Tibial nerve (tissue), 4 donors: ENCODE data around the gene ELOVL6. TPM values are rescaled to one million over a fixed set of nuclear protein-coding genes. Genes with fewer than 3 reads are reported as not detected.
"Not testable (repeated sequence)": the region's sequence is repeated elsewhere in the genome, so short reads cannot be mapped to it uniquely, and the experiment has no call there.

ENCODE experiments used
- DNase-seq, 2 donors: peaks; one replicate each; pipeline ENCODE4 v3.0.0-alpha.2; 2019; ENCODE audit warnings: low spot score in 2 of 2
- H3K27ac ChIP-seq, 4 donors: fragments of 200-600 bp; sonication (generic) in 3 of 4; one replicate each; pipeline ENCODE4 v1.5.1; 2017 to 2019; ENCODE audit warnings: mild to moderate bottlenecking in 1 of 4
- H3K27me3 ChIP-seq, 2 donors: fragments of 200-600 bp; sonication (generic) in 1 of 2; one replicate each; pipeline versions ENCODE4 v1.5.1 to v1.6.0; 2017 to 2019
- H3K36me3 ChIP-seq, 3 donors: fragments of 200-600 bp; sonication (generic); one replicate each; pipeline ENCODE4 v1.5.1; 2018 to 2019
- H3K4me1 ChIP-seq, 4 donors: fragments of 200-600 bp; sonication (generic) in 3 of 4; one replicate each; pipeline ENCODE4 v1.5.1; 2017 to 2019
- H3K4me3 ChIP-seq, 4 donors: fragments of 200-600 bp; sonication (generic) in 3 of 4; one replicate each; pipeline ENCODE4 v1.5.1; 2017 to 2019; ENCODE audit warnings: mild to moderate bottlenecking in 1 of 4, moderate library complexity in 1 of 4
- H3K9me3 ChIP-seq, 4 donors: fragments of 200-600 bp; sonication (generic) in 3 of 4; one replicate each; pipeline ENCODE4 v1.5.1; 2017 to 2019
- CTCF ChIP-seq, 5 experiments: fragments of 200-600 bp in 3 of 5; fragments of 450-650 bp in 2 of 5; sonication (generic) in 3 of 5; IDR thresholded peaks; one replicate each; pipeline ENCODE4 v1.5.1; 2016 to 2019; ENCODE audit warnings: antibody characterized with exemption in 5 of 5, mild to moderate bottlenecking in 3 of 5, moderate library complexity in 2 of 5
- EP300 ChIP-seq, 2 donors: sonication (generic); formaldehyde crosslinking; IDR thresholded peaks; one replicate each; pipeline ENCODE4 v1.6.1; 2017; ENCODE audit warnings: antibody characterized with exemption in 2 of 2, mild to moderate bottlenecking in 1 of 2
- POLR2A ChIP-seq, 2 donors: fragments of 450-650 bp; IDR thresholded peaks; one replicate each; pipeline ENCODE4 v1.6.1; 2017; ENCODE audit warnings: antibody characterized with exemption in 2 of 2, mild to moderate bottlenecking in 2 of 2, moderate library complexity in 2 of 2
- WGBS, 2 donors: methylation state at CpG; one replicate each; pipeline ENCODE4 v1.1.5; 2018; 5-methylcytosine and 5-hydroxymethylcytosine counted together
- total RNA-seq, 4 donors: library from RNA; depleted of rRNA; stranded (reverse); fragments of >200 nt; gene quantifications; one replicate each; pipeline ENCODE4 v1.1.0, GENCODE V29; 2016

The ELOVL6 gene
- total RNA-seq, 4 donors from 2014 or later = 3.1 to 8.4 (median 5.4) TPM

- H3K27ac ChIP-seq = no peak overlapping the region
- 44% methylated on average over 5 of the region's 5 CpGs for WGBS, 2 donors
- H3K4me3 ChIP-seq = no peak overlapping the region
- H3K4me1 ChIP-seq = peaks cover 0 to 17% (median 0%) of the 10 kb centered on the region in 4 donors
- TF ChIP-seq CTCF (IDR thresholded peaks at IDR 0.05) (no peak), POLR2A (IDR thresholded peaks at IDR 0.05) (no peak), EP300 (IDR thresholded peaks at IDR 0.05) (no peak)
- H3K36me3 ChIP-seq = no peaks in the 10 kb centered on the region
- no peaks in the 10 kb centered on the region for H3K9me3 ChIP-seq
- no peak for DNase-seq
- H3K27me3 ChIP-seq = no peaks in the 10 kb centered on the region
Measured at GRCh38 chr4:110046588-110047049, 151.8 kb downstream of the ELOVL6 start.

GRCh38 chr4:110042545-110043517, 155.6 kb downstream of the ELOVL6 start:
- H3K36me3 ChIP-seq = no peaks in the 10 kb centered on the region
- peaks cover 0 to 17% (median 0%) of the 10 kb centered on the region in 4 donors for H3K4me1 ChIP-seq
- DNase-seq = no peak
- 19 to 28% methylated on average over 12 to 13 of the region's 13 CpGs for WGBS, 2 donors
- H3K27me3 ChIP-seq = no peaks in the 10 kb centered on the region
- TF ChIP-seq EP300 (IDR thresholded peaks at IDR 0.05) (no peak), CTCF (IDR thresholded peaks at IDR 0.05) (no peak), POLR2A (IDR thresholded peaks at IDR 0.05) (no peak)
- H3K4me3 ChIP-seq = no peak overlapping the region
- H3K9me3 ChIP-seq = no peaks in the 10 kb centered on the region
- no peak overlapping the region for H3K27ac ChIP-seq

- DNase-seq = no peak
Measured at GRCh38 chr4:110041735-110042134, 156.7 kb downstream of the ELOVL6 start.

GRCh38 chr4:110039164-110039563, 159.3 kb downstream of the ELOVL6 start:
- H3K9me3 ChIP-seq, H3K27me3 ChIP-seq, H3K4me3 ChIP-seq, DNase-seq, H3K36me3 ChIP-seq, H3K27ac ChIP-seq: not testable (repeated sequence)
- peaks cover 0 to 17% (median 0%) of the 10 kb centered on the region in 4 donors for H3K4me1 ChIP-seq
- 95% methylated on average over 11 of the region's 11 CpGs for WGBS, 2 donors

More at GRCh38 chr4:110041735-110042134, 156.7 kb downstream of the ELOVL6 start:
- H3K4me1 ChIP-seq = peaks cover 0 to 17% (median 0%) of the 10 kb centered on the region in 4 donors
- H3K27me3 ChIP-seq = no peaks in the 10 kb centered on the region
- WGBS, 2 donors = 40 to 56% methylated on average over 1 of the region's 1 CpG
- no peaks in the 10 kb centered on the region for H3K9me3 ChIP-seq
- no peaks in the 10 kb centered on the region for H3K36me3 ChIP-seq
- no peak overlapping the region for H3K27ac ChIP-seq
- TF ChIP-seq POLR2A (IDR thresholded peaks at IDR 0.05) = no peak
- no peak for TF ChIP-seq EP300 (IDR thresholded peaks at IDR 0.05)
- TF ChIP-seq CTCF (IDR thresholded peaks at IDR 0.05) = no peak
- H3K4me3 ChIP-seq = no peak overlapping the region

GRCh38 chr4:110034026-110034393, 164.4 kb downstream of the ELOVL6 start:
- Histone ChIP-seq H3K36me3 (no peaks in the 10 kb centered on the region), H3K4me3 (no peak overlapping the region), H3K27me3 (peaks cover 0 to 11% of the 10 kb centered on the region in 2 donors), H3K9me3 (no peaks in the 10 kb centered on the region), H3K4me1 (peaks cover 0 to 9% (median 0%) of the 10 kb centered on the region in 4 donors), H3K27ac (no peak overlapping the region)
- 38 to 57% methylated on average over 3 of the region's 3 CpGs for WGBS, 2 donors
- no peak for TF ChIP-seq POLR2A (IDR thresholded peaks at IDR 0.05)
- TF ChIP-seq CTCF (IDR thresholded peaks at IDR 0.05) = no peak
- TF ChIP-seq EP300 (IDR thresholded peaks at IDR 0.05) = peak in 1 of 2 donors; percentile 65
- peak in 1 of 2 donors; percentile 21 for DNase-seq
